PC-9 (cell line): ENCODE data around the gene TMEM132C. TPM values are rescaled to one million over a fixed set of nuclear protein-coding genes. Genes with fewer than 3 reads are reported as not detected.

Experiments used
- BruUV-seq: library from RNA; stranded (reverse); fragments of 400-500 nt; replicated peaks from 2 replicates; lab custom pipeline; 2021; lab: Mats Ljungman, UMichigan
- CTCF ChIA-PET: fragments of 300-600 bp; sonication (Branson Sonifier 250); formaldehyde crosslinking; loops from one replicate; lab custom pipeline; 2022; ENCODE audit warnings: antibody characterized with exemption; lab: Charles Lee
- POLR2A ChIA-PET: fragments of 300-600 bp; sonication (Branson Sonifier 250); formaldehyde crosslinking; loops from one replicate; lab custom pipeline; 2022; ENCODE audit warnings: antibody characterized with exemption; ENCODE audit not compliant: unreplicated experiment; lab: Charles Lee
- DNase-seq, 2 experiments: peaks; one replicate each; pipeline versions ENCODE4 v3.0.0 to v3.0.0-alpha.2; 2015 to 2022; ENCODE audit warnings: mixed read lengths in 1 of 2
- H2AFZ ChIP-seq: fragments of 200-600 bp; sonication (generic); 2 replicates; pipeline ENCODE4 v1.8.1; 2017; ENCODE audit warnings: antibody characterized with exemption
- H3F3A ChIP-seq: fragments of 200-600 bp; sonication (generic); 2 replicates; pipeline ENCODE4 v1.8.1; 2017; ENCODE audit warnings: antibody characterized with exemption, mild to moderate bottlenecking, low read depth; ENCODE audit not compliant: insufficient read depth
- H3K27ac ChIP-seq: fragments of 200-600 bp; sonication (generic); 2 replicates; pipeline ENCODE4 v1.6.1; 2016; ENCODE audit warnings: mixed run types
- H3K27me3 ChIP-seq: fragments of 200-600 bp; sonication (generic); 2 replicates; pipeline ENCODE4 v1.6.1; 2016; ENCODE audit warnings: low read depth, mixed run types; ENCODE audit not compliant: insufficient read depth
- H3K36me3 ChIP-seq: fragments of 200-600 bp; sonication (generic); 2 replicates; pipeline ENCODE4 v1.6.1; 2016; ENCODE audit warnings: low read depth, mixed run types
- H3K4me1 ChIP-seq: fragments of 200-600 bp; sonication (generic); replicated peaks from 2 replicates; pipeline ENCODE4 v1.6.1; 2016; ENCODE audit warnings: mixed run types; ENCODE audit not compliant: insufficient read depth
- H3K4me2 ChIP-seq: fragments of 200-600 bp; sonication (generic); 2 replicates; pipeline ENCODE4 v1.6.1; 2017; ENCODE audit warnings: mixed run types
- H3K4me3 ChIP-seq: fragments of 200-600 bp; sonication (generic); 2 replicates; pipeline ENCODE4 v1.6.1; 2016; ENCODE audit warnings: mixed run types
- H3K79me2 ChIP-seq: fragments of 200-600 bp; sonication (generic); 2 replicates; pipeline ENCODE4 v1.6.1; 2017; ENCODE audit warnings: low read depth, mixed run types
- H3K9me2 ChIP-seq: fragments of 200-600 bp; sonication (generic); 2 replicates; pipeline ENCODE4 v1.8.1; 2017; ENCODE audit warnings: mild to moderate bottlenecking; ENCODE audit not compliant: insufficient read depth
- H3K9me3 ChIP-seq: fragments of 200-600 bp; sonication (generic); 2 replicates; pipeline ENCODE4 v1.8.1; 2016; ENCODE audit warnings: low read depth; ENCODE audit not compliant: insufficient read depth
- H4K20me1 ChIP-seq: fragments of 200-600 bp; sonication (generic); 2 replicates; pipeline ENCODE4 v1.8.1; 2017; ENCODE audit not compliant: insufficient read depth
- CTCF ChIP-seq: fragments of 200-600 bp; sonication (generic); conservative IDR thresholded peaks from 2 replicates; pipeline ENCODE4 v1.6.1; 2017; ENCODE audit warnings: mixed run types, antibody characterized with exemption, mild to moderate bottlenecking, moderate library complexity
- EZH2 ChIP-seq: fragments of 200-600 bp; sonication (generic); IDR thresholded peaks from 2 replicates; pipeline ENCODE4 v1.8.0; 2017; ENCODE audit warnings: antibody characterized with exemption, low read depth
- intact Hi-C: fragments of 100-400 bp; cut with micrococcal nuclease; formaldehyde crosslinking; loops from one replicate; pipeline ENCODE4 v1.10.0; 2022; ENCODE audit not compliant: unreplicated experiment
- total RNA-seq: library from RNA; stranded (reverse); gene quantifications from 2 replicates; pipeline ENCODE4 v1.2.3, GENCODE V29; 2021

TMEM132C gene
- total RNA-seq, 1 experiment from 2014 or later, result not detected

- Histone ChIP-seq H3K9me2 (no peaks in the 10 kb centered on the region), H3K4me3 (no peak overlapping the region), H3K4me2 (no peak overlapping the region), H3K27ac (no peak overlapping the region), H3K27me3 (peaks cover 15% of the 10 kb centered on the region), H3K4me1 (no peaks in the 10 kb centered on the region), H2AFZ (no peak overlapping the region), H4K20me1 (no peaks in the 10 kb centered on the region), H3K79me2 (no peaks in the 10 kb centered on the region), H3K9me3 (no peaks in the 10 kb centered on the region), H3F3A (no peaks in the 10 kb centered on the region), H3K36me3 (no peaks in the 10 kb centered on the region)
- ChIA-PET POLR2A (no interaction called here), CTCF (no interaction called here)
- no peak for DNase-seq
- intact Hi-C loops, result no loop called here
- no TSS peak for BruUV-seq
- TF ChIP-seq EZH2 (no peak), CTCF (no peak)
Measured at GRCh38 chr12:128468926-128469325, 202.0 kb downstream of the TMEM132C start.

- H3K79me2 ChIP-seq, result no peaks in the 10 kb centered on the region
- no peaks in the 10 kb centered on the region for H3K9me3 ChIP-seq
- no peak overlapping the region for H3K4me2 ChIP-seq
- no peak overlapping the region for H3K4me3 ChIP-seq
- intact Hi-C loops, result no loop called here
- no TSS peak for BruUV-seq
- no peak for TF ChIP-seq CTCF
- TF ChIP-seq EZH2, result no peak
- DNase-seq, result no peak
- ChIA-PET POLR2A (no interaction called here), CTCF (no interaction called here)
- H2AFZ ChIP-seq, result no peak overlapping the region
- no peaks in the 10 kb centered on the region for H3K36me3 ChIP-seq
- no peak overlapping the region for H3K27ac ChIP-seq
- H3K9me2 ChIP-seq, result no peaks in the 10 kb centered on the region
- peaks cover 18% of the 10 kb centered on the region; the same call in 1 of the 2 replicates for H3K27me3 ChIP-seq
- no peaks in the 10 kb centered on the region for H3F3A ChIP-seq
- no peaks in the 10 kb centered on the region for H4K20me1 ChIP-seq
- no peaks in the 10 kb centered on the region for H3K4me1 ChIP-seq
Measured at GRCh38 chr12:128471491-128471890, 204.5 kb downstream of the TMEM132C start.

GRCh38 chr12:128474916-128475315, 207.9 kb downstream of the TMEM132C start:
- POLR2A ChIA-PET, result no interaction called here
- H3K4me3 ChIP-seq, result no peak overlapping the region
- no peak overlapping the region for H2AFZ ChIP-seq
- TF ChIP-seq EZH2, result no peak
- TF ChIP-seq CTCF, result no peak
- no peaks in the 10 kb centered on the region for H3K9me3 ChIP-seq
- no peak overlapping the region for H3K27ac ChIP-seq
- H3K79me2 ChIP-seq, result no peaks in the 10 kb centered on the region
- H3K36me3 ChIP-seq, result no peaks in the 10 kb centered on the region
- CTCF ChIA-PET, result no interaction called here
- H3K9me2 ChIP-seq, result no peaks in the 10 kb centered on the region
- no peaks in the 10 kb centered on the region for H3F3A ChIP-seq
- H3K4me2 ChIP-seq, result no peak overlapping the region
- no peak for DNase-seq
- H3K27me3 ChIP-seq, result peaks cover 21% of the 10 kb centered on the region
- BruUV-seq, result no TSS peak
- intact Hi-C loops, result no loop called here
- no peaks in the 10 kb centered on the region for H4K20me1 ChIP-seq
- H3K4me1 ChIP-seq, result no peaks in the 10 kb centered on the region
